GM21825 (cell line): Measurements from ENCODE around the gene OBSL1.

ENCODE experiments used
- ATAC-seq: cut with Tn5 transposase; IDR thresholded peaks from one replicate; pipeline ENCODE4 v1.9.1; 2021; ENCODE audit warnings: mild to moderate bottlenecking, moderate library complexity; ENCODE audit not compliant: unreplicated experiment

OBSL1 gene

GRCh38 chr2:219571311-219572236, at the start of gene OBSL1:
Gene OBSL1 (minus strand): TSS chr2:219571539. CDS start chr2:219571232, 307 bp downstream.
- no peak for ATAC-seq

- no peak for ATAC-seq
Measured at GRCh38 chr2:219620546-219620945, 49.2 kb upstream of the OBSL1 start.

GRCh38 chr2:219619235-219619634, 47.9 kb upstream of the OBSL1 start:
- no peak for ATAC-seq

GRCh38 chr2:219618733-219619122, 47.4 kb upstream of the OBSL1 start:
- ATAC-seq, result no peak

- no peak for ATAC-seq
Measured at GRCh38 chr2:219616550-219616949, 45.2 kb upstream of the OBSL1 start.

- ATAC-seq, result no peak
Measured at GRCh38 chr2:219615894-219616293, 44.6 kb upstream of the OBSL1 start.

GRCh38 chr2:219615036-219615435, 43.7 kb upstream of the OBSL1 start:
- no peak for ATAC-seq

GRCh38 chr2:219614076-219614860, 42.9 kb upstream of the OBSL1 start:
- ATAC-seq, result no peak

GRCh38 chr2:219613461-219614070, 42.2 kb upstream of the OBSL1 start:
- ATAC-seq, result no peak

GRCh38 chr2:219612577-219613286, 41.4 kb upstream of the OBSL1 start:
- no peak for ATAC-seq

GRCh38 chr2:219611866-219612576, 40.7 kb upstream of the OBSL1 start:
- ATAC-seq, result no peak

- ATAC-seq, result no peak
Measured at GRCh38 chr2:219611306-219611705, 40.0 kb upstream of the OBSL1 start.

GRCh38 chr2:219609149-219609750, 37.9 kb upstream of the OBSL1 start:
- ATAC-seq, result no peak

- no peak for ATAC-seq
Measured at GRCh38 chr2:219608399-219608964, 37.1 kb upstream of the OBSL1 start.

GRCh38 chr2:219607931-219608330, 36.6 kb upstream of the OBSL1 start:
- no peak for ATAC-seq

GRCh38 chr2:219605607-219605954, 34.2 kb upstream of the OBSL1 start:
- no peak for ATAC-seq

- ATAC-seq, result no peak
Measured at GRCh38 chr2:219603771-219604170, 32.4 kb upstream of the OBSL1 start.

- no peak for ATAC-seq
Measured at GRCh38 chr2:219598308-219599078, 27.2 kb upstream of the OBSL1 start.
